HG03097 (cell line): Measurements from ENCODE around the gene SNX2.
A peak's percentile ranks its signal among the peaks of the same experiment; 100 is the strongest.
"Not testable (repeated sequence)": the region's sequence is repeated elsewhere in the genome, so short reads cannot be mapped to it uniquely, and the experiment has no call there.

Experiments
- ATAC-seq: cut with Tn5 transposase; IDR thresholded peaks from one replicate; pipeline ENCODE4 v1.9.1; 2021; ENCODE audit not compliant: unreplicated experiment, low FRiP score

SNX2 gene

DNA sequence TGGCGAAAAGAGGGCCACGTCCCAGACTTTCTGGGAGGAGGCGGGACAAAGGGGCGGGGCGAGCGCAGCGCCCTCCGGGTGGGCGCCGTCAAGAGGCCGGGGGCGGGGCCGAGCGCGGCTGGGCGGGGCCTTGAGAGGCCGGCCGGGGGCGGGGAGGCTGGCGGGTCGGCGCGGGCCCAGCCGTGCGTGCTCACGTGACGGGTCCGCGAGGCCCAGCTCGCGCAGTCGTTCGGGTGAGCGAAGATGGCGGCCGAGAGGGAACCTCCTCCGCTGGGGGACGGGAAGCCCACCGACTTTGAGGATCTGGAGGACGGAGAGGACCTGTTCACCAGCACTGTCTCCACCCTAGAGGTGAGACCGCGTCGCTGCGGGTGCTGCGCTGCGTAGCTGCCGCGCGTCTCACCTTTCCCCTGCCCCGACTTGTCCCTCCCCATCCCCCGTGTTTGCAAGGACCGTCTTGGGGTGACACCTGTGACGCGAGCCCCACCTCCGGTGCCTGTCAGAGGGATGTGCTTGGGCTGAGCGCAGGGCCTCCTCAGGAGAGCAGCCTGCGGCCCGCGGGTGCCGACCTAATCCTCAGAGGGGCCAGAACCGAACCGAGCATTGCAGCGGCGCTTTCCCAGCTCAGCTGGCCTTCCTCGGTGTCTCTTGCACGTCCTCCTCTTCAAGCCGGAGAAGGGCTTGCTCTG, at the start of gene SNX2:
Gene SNX2 (plus strand): TSS at position 220 of the 689 bp plus-strand sequence. CDS start 24 bp downstream, at position 244.
- peak; percentile 88 for ATAC-seq

- peak; percentile 36 for ATAC-seq
Observed at GRCh38 chr5:122727112-122727541, 47.8 kb upstream of the SNX2 start.

DNA sequence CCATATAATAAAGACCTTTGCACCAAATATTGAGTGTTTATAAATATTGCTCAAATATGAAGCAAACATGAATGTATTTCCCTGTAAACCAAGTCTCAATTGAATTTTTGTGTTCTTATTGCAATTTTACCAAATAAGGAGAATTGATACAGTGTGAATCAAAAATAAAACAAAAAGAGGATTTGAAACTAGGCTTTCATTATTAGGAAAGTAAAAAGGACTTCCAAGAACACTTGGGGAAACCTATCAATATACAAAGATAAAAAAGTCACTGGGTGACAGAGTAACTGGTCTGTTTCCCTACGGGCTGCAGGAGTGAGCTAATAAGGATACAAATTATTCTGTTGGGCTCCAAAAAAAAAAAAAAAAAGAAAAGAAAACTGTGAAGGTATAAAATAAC, 44.8 kb upstream of the SNX2 start:
- no peak for ATAC-seq

- no peak for ATAC-seq
Observed at GRCh38 chr5:122730456-122730855, 44.4 kb upstream of the SNX2 start.

- peak; percentile 95 for ATAC-seq
Observed at GRCh38 chr5:122736086-122736845, 38.6 kb upstream of the SNX2 start.

GRCh38 chr5:122738088-122738487, 36.8 kb upstream of the SNX2 start:
- ATAC-seq, result no peak

DNA sequence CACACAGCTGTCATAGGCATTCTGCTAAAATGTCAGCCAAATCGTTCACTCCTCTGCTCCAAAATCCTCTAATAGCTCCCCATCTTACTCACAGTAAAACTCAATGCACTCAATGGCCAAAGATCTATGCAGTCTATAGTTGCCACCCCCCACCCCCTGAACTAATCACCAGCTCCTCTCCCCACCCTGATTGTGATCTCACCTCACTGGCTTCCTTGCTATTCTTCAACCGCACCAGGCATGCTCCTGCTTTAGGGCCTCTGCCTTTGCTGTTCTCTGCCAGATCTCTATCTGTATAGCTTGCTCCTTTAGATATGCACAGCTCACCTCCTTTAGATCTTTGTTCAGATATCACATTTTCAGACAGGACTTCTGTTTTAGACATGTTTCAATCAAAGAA, 33.2 kb upstream of the SNX2 start:
- ATAC-seq, result no peak

DNA sequence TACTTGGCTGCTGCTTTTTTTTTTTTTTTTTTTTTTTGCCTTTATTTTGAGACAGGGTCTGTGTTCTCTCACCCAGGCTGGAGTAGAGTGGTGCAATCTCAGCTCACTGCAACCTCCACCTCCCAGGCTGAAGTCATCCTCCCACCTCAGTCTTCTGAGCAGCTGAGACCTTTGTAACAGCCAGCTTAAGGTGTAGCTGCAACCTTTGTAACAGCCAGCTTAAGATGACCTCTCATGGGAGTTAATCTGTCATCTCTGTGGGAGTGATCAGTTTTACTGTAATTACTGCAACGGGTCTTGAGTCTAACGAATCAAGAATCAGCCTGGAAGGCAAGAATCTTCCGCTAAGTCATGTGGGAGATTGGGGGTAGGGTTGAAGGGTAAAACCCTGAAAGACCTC, 31.6 kb upstream of the SNX2 start:
- no peak for ATAC-seq

GRCh38 chr5:122745597-122745996, 29.3 kb upstream of the SNX2 start:
- no peak for ATAC-seq

DNA sequence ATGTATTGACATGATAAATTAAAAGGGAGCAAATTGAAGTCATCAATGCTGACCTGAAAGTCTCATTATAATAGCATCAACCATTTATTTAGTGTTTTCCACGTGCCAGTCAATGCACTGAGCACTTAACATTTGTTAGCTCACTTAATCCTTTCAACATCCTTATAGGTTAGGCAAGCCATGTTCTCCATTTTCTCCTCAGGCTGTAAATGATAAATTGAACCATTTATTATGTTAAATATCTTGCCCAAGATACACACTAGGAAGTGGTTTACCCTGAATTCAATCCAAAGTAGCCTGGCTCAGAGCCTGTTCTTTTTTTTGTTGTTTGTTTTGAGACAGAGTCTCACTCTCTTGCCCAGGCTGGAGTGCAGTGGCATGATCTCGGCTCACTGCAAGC, 25.0 kb upstream of the SNX2 start:
- ATAC-seq, result no peak

DNA sequence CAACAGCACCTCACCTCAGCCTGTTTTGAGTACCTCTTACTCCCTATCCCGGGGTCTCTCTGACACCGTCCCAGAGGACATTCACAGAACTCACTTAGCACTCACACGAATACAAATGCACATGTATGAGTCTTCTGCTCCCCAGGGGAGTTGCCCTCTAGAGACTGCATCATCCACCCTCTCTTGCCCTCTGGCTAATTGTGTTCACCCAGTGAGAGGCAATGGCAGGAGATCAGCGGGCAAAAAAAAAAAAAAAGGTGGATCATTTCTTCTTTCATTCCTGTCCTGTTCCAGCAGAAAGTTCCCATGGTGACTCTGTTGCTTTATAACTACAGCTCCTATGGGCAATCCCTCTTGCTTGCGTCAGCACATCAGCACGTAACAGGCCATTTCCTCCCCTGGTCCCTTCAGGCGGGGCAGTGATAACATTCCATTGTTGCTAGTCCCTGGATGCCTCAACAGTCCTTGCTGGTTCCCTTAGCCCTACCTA, 23.5 kb upstream of the SNX2 start:
- no peak for ATAC-seq

DNA sequence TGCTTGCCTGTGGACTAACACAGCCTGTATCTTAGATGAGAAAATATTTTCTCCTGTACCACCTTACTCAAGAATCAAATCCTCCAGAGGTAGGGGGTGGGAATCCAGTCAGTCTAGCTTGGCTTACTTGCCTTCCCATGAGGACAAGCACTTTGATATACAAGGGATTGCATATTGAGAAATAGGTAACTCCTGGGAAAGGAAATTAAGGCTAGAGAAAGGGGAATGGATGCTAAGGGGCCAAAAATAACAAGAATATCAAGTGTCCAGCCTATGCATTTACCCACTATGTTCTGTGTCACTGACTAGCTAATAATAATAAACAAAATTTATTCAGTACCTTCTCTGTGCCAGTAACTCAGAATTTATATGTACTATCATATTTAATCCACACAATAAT, 21.4 kb upstream of the SNX2 start:
- no peak for ATAC-seq

DNA sequence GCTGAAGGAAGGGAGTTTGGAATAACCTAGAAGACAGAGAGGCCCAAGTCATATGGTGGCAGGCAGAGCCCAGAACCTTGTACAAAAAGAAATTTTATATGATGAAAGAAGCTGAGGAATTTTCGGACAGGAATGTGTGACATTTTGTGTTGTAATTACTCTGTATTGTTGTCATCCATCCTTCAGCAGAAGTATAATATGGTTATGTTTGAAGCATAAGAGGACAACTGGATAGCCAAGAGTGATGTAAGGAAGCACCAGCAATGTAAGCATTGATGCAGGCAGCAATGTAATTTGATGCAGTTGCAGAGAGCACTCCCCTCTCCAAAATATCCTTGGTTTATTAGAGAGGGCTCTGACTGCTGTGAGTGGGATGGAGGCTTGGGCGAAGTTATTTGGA, 19.1 kb upstream of the SNX2 start:
- ATAC-seq, result no peak

DNA sequence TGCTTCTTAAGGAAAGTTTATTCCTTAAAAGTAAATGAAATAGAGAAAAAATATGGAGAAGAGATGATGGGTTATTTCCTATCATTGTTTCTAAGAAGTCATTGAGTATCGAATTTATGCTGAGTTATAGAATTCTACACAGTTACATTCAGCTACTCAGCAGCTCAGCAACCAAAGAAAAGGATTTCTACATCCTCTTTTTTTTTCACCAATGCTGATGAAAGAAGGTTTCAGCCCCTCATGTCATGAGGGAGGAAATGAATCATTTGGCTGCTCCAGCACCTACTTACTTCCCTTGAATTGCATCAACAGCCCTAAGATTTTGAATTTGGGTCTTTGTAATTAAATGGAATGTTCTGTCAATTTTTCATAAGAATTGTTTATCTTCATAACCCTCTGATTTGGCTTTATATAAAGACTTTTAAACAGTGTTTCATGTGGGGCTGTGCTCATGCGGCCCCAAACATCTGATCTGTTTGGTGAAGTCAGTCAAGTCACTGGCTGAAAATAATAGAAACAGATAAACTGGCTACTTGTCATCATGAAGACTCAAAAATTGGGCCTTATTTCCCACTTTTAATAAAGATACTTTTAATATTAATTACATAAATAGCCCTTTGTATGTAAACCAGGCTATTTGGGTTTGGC, 18.5 kb upstream of the SNX2 start:
- ATAC-seq, result peak; percentile 54

DNA sequence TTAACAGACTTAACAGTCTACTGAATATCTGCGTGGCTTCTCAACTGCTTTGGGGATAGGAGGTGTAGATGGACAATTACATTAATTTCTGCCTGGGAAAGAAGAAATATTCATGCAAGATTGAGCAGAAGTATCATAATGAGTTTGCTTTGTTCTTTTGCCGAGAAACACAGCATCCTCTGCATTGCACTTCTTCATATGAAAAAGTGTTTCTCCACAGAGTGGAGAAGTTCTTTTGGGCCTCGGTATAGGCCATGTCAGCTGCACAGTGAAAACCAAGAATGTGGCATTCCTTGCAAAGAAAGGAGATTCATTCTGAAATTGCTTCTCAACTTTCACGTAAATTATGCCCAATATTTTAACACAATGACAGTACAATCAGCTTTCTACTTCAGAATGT, 17.6 kb upstream of the SNX2 start:
- ATAC-seq, result no peak

DNA sequence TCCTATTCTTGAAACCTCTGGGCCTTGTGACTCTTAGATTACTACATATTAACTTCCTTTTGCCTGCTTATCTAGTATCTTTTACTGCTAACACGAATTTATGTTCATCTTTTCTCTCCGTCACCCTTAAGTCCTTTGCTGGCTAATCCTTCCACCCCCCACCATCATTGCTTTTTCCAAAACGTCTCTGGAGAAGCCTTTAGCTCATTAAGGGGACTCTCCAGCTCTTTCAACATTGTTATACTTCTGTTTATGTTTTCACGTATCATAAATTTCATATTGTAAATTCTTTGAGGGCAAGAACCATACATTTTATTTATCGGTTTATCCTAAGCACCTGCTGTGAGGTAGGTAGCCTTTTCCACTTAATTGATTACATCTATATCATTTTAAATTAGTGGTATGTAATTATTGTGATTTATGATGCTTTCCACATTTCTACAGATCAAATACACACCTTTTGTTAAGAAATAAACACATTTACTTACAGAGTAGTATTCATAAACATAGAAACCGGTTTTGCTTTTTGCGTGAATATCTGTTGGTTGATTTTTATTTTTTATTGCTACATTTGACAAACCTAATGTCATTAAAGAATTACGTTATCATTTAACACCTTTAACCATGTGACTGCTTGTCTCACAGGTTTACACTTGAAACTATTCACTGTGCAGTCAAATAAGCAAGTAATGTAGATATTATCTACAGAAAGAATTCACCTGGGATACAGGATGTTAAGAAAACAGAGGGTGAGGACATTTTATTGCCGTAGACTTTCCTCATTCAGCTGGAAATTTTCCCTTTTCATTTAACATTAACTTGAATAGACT, 15.4 kb upstream of the SNX2 start:
- ATAC-seq, result no peak

DNA sequence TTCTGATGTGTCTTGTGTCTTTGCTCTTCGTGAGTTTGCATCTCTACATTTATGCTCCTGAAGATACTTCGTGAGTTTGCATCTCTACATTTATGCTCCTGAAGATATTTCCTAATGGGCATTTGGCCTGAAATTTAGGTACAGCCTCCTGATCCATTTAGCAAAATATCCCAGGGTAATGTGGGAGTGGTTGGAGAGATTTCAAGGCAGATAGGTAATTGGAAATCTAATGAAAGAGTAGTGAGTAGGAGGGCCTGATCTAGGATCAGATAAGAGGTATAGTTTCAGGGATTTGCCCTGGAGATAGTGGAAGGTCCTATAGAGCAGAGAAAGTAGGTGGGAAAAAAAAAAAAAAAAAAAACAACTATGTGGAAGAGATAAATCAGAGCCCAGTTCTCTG, 14.6 kb upstream of the SNX2 start:
- ATAC-seq, result no peak

- no peak for ATAC-seq
Observed at GRCh38 chr5:122761115-122761514, 13.8 kb upstream of the SNX2 start.

DNA sequence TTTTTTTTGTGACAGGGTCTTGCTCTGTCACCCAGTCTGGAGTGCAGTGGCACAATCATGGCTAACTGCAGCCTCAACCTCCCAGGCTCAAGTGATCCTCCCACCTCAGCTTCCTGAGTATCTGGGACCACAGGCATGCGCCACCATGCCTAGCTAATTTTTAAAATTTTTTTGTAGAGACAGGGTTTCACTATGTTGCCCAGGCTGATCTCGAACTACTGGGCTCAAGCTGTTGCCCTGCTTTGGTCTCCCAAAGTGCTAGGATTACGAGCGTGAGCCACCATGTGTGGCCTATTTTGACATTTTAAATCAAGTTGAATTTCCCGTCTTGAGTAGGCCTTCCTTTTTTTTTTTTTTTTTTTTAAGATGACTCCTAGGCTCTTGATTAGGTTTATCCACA, 13.0 kb upstream of the SNX2 start:
- not testable (repeated sequence) for ATAC-seq

DNA sequence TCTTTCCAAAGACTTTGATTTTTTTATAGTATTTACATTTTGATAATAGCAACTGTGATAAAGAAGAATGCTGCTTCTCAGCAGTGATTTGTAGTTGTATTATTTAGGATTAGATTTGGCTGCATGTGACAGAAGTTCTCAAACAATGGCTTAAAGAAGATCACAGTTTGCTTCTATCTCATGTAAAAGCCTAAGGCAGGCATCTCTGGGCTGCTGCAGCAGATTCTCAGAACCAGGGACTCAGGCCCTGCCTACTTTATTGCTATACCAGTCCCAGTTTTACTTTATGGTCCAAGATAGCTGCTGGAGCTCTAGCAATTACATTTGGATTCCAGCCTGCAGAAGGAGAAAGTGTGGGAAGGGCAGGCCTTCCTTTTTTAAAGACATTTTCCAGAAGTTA, 8.8 kb upstream of the SNX2 start:
- no peak for ATAC-seq

GRCh38 chr5:122770477-122770876, 4.4 kb upstream of the SNX2 start:
- no peak for ATAC-seq
